ENCODE results near the gene EGFR.

EGFR gene

GRCh38 chr7:55055479-55055878 lies 36.7 kb downstream of the EGFR start:
- no peaks in the 10 kb centered on the region for H3K36me3 ChIP-seq (ENCODE audit: control insufficient read depth, insufficient read depth, low read length)
- no peak overlapping the region for H3K4me3 ChIP-seq (ENCODE audit: low read depth, low read length)
- H3K27ac ChIP-seq (ENCODE audit: low read depth, low read length) = no peak overlapping the region
- no peaks in the 10 kb centered on the region for H3K27me3 ChIP-seq (ENCODE audit: control insufficient read depth, insufficient read depth, low read length)
- H3K9me3 ChIP-seq (ENCODE audit: control insufficient read depth, insufficient read depth, low read length) = no peaks in the 10 kb centered on the region
- H3K4me1 ChIP-seq (ENCODE audit: control insufficient read depth, insufficient read depth, low read length) = no peaks in the 10 kb centered on the region
- H3K9ac ChIP-seq (ENCODE audit: low read depth, low read length) = no peak overlapping the region

- Histone ChIP-seq H3K9ac (ENCODE audit: low read depth, low read length) (no peak overlapping the region), H3K9me3 (ENCODE audit: control insufficient read depth, insufficient read depth, low read length) (no peaks in the 10 kb centered on the region), H3K4me1 (ENCODE audit: control insufficient read depth, insufficient read depth, low read length) (no peaks in the 10 kb centered on the region), H3K36me3 (ENCODE audit: control insufficient read depth, insufficient read depth, low read length) (no peaks in the 10 kb centered on the region), H3K4me3 (ENCODE audit: low read depth, low read length) (no peak overlapping the region), H3K27me3 (ENCODE audit: control insufficient read depth, insufficient read depth, low read length) (no peaks in the 10 kb centered on the region), H3K27ac (ENCODE audit: low read depth, low read length) (no peak overlapping the region)
Measured at GRCh38 chr7:55056068-55056467, 37.3 kb downstream of the EGFR start.

GRCh38 chr7:55056577-55057480 lies 38.0 kb downstream of the EGFR start:
- no peak overlapping the region for H3K9ac ChIP-seq (ENCODE audit: low read depth, low read length)
- no peak overlapping the region for H3K4me3 ChIP-seq (ENCODE audit: low read depth, low read length)
- no peaks in the 10 kb centered on the region for H3K27me3 ChIP-seq (ENCODE audit: control insufficient read depth, insufficient read depth, low read length)
- no peak overlapping the region for H3K27ac ChIP-seq (ENCODE audit: low read depth, low read length)
- no peaks in the 10 kb centered on the region for H3K9me3 ChIP-seq (ENCODE audit: control insufficient read depth, insufficient read depth, low read length)
- no peaks in the 10 kb centered on the region for H3K36me3 ChIP-seq (ENCODE audit: control insufficient read depth, insufficient read depth, low read length)
- H3K4me1 ChIP-seq (ENCODE audit: control insufficient read depth, insufficient read depth, low read length) = no peaks in the 10 kb centered on the region

GRCh38 chr7:55058314-55058713 lies 39.5 kb downstream of the EGFR start:
- Histone ChIP-seq H3K27ac (ENCODE audit: low read depth, low read length) (no peak overlapping the region), H3K9ac (ENCODE audit: low read depth, low read length) (no peak overlapping the region), H3K36me3 (ENCODE audit: control insufficient read depth, insufficient read depth, low read length) (no peaks in the 10 kb centered on the region), H3K4me1 (ENCODE audit: control insufficient read depth, insufficient read depth, low read length) (no peaks in the 10 kb centered on the region), H3K9me3 (ENCODE audit: control insufficient read depth, insufficient read depth, low read length) (no peaks in the 10 kb centered on the region), H3K27me3 (ENCODE audit: control insufficient read depth, insufficient read depth, low read length) (no peaks in the 10 kb centered on the region), H3K4me3 (ENCODE audit: low read depth, low read length) (no peak overlapping the region)

GRCh38 chr7:55059021-55059420 lies 40.2 kb downstream of the EGFR start:
- H3K9me3 ChIP-seq (ENCODE audit: control insufficient read depth, insufficient read depth, low read length) = no peaks in the 10 kb centered on the region
- H3K27me3 ChIP-seq (ENCODE audit: control insufficient read depth, insufficient read depth, low read length) = no peaks in the 10 kb centered on the region
- no peak overlapping the region for H3K9ac ChIP-seq (ENCODE audit: low read depth, low read length)
- peaks cover under 1% of the 10 kb centered on the region; the same call in 1 of the 2 replicates for H3K4me1 ChIP-seq (ENCODE audit: control insufficient read depth, insufficient read depth, low read length)
- H3K4me3 ChIP-seq (ENCODE audit: low read depth, low read length) = no peak overlapping the region
- H3K36me3 ChIP-seq (ENCODE audit: control insufficient read depth, insufficient read depth, low read length) = no peaks in the 10 kb centered on the region
- no peak overlapping the region for H3K27ac ChIP-seq (ENCODE audit: low read depth, low read length)

GRCh38 chr7:55060085-55060484 lies 41.3 kb downstream of the EGFR start:
- Histone ChIP-seq H3K9ac (ENCODE audit: low read depth, low read length) (no peak overlapping the region), H3K27ac (ENCODE audit: low read depth, low read length) (no peak overlapping the region), H3K27me3 (ENCODE audit: control insufficient read depth, insufficient read depth, low read length) (no peaks in the 10 kb centered on the region), H3K4me1 (ENCODE audit: control insufficient read depth, insufficient read depth, low read length) (peaks cover 6% of the 10 kb centered on the region; the same call in 1 of the 2 replicates), H3K4me3 (ENCODE audit: low read depth, low read length) (no peak overlapping the region), H3K9me3 (ENCODE audit: control insufficient read depth, insufficient read depth, low read length) (no peaks in the 10 kb centered on the region), H3K36me3 (ENCODE audit: control insufficient read depth, insufficient read depth, low read length) (no peaks in the 10 kb centered on the region)

GRCh38 chr7:55060636-55061022 lies 41.8 kb downstream of the EGFR start:
- Histone ChIP-seq H3K27ac (ENCODE audit: low read depth, low read length) (no peak overlapping the region), H3K36me3 (ENCODE audit: control insufficient read depth, insufficient read depth, low read length) (no peaks in the 10 kb centered on the region), H3K9me3 (ENCODE audit: control insufficient read depth, insufficient read depth, low read length) (no peaks in the 10 kb centered on the region), H3K4me1 (ENCODE audit: control insufficient read depth, insufficient read depth, low read length) (peaks cover 11% of the 10 kb centered on the region), H3K27me3 (ENCODE audit: control insufficient read depth, insufficient read depth, low read length) (no peaks in the 10 kb centered on the region), H3K9ac (ENCODE audit: low read depth, low read length) (no peak overlapping the region), H3K4me3 (ENCODE audit: low read depth, low read length) (no peak overlapping the region)

- H3K4me3 ChIP-seq (ENCODE audit: low read depth, low read length) = no peak overlapping the region
- no peak overlapping the region for H3K27ac ChIP-seq (ENCODE audit: low read depth, low read length)
- no peaks in the 10 kb centered on the region for H3K9me3 ChIP-seq (ENCODE audit: control insufficient read depth, insufficient read depth, low read length)
- H3K27me3 ChIP-seq (ENCODE audit: control insufficient read depth, insufficient read depth, low read length) = no peaks in the 10 kb centered on the region
- no peak overlapping the region for H3K9ac ChIP-seq (ENCODE audit: low read depth, low read length)
- H3K36me3 ChIP-seq (ENCODE audit: control insufficient read depth, insufficient read depth, low read length) = no peaks in the 10 kb centered on the region
- peaks cover 24% of the 10 kb centered on the region for H3K4me1 ChIP-seq (ENCODE audit: control insufficient read depth, insufficient read depth, low read length)
Measured at GRCh38 chr7:55061726-55062499, 43.1 kb downstream of the EGFR start.

- Histone ChIP-seq H3K4me1 (ENCODE audit: control insufficient read depth, insufficient read depth, low read length) (peaks cover 25% of the 10 kb centered on the region), H3K27me3 (ENCODE audit: control insufficient read depth, insufficient read depth, low read length) (no peaks in the 10 kb centered on the region), H3K9ac (ENCODE audit: low read depth, low read length) (no peak overlapping the region), H3K9me3 (ENCODE audit: control insufficient read depth, insufficient read depth, low read length) (no peaks in the 10 kb centered on the region), H3K4me3 (ENCODE audit: low read depth, low read length) (no peak overlapping the region), H3K27ac (ENCODE audit: low read depth, low read length) (no peak overlapping the region), H3K36me3 (ENCODE audit: control insufficient read depth, insufficient read depth, low read length) (no peaks in the 10 kb centered on the region)
Measured at GRCh38 chr7:55063061-55063460, 44.2 kb downstream of the EGFR start.

GRCh38 chr7:55063633-55064032 lies 44.8 kb downstream of the EGFR start:
- no peak overlapping the region for H3K9ac ChIP-seq (ENCODE audit: low read depth, low read length)
- no peak overlapping the region for H3K4me3 ChIP-seq (ENCODE audit: low read depth, low read length)
- H3K27ac ChIP-seq (ENCODE audit: low read depth, low read length) = no peak overlapping the region
- no peaks in the 10 kb centered on the region for H3K9me3 ChIP-seq (ENCODE audit: control insufficient read depth, insufficient read depth, low read length)
- no peaks in the 10 kb centered on the region for H3K27me3 ChIP-seq (ENCODE audit: control insufficient read depth, insufficient read depth, low read length)
- no peaks in the 10 kb centered on the region for H3K36me3 ChIP-seq (ENCODE audit: control insufficient read depth, insufficient read depth, low read length)
- peaks cover 25% of the 10 kb centered on the region for H3K4me1 ChIP-seq (ENCODE audit: control insufficient read depth, insufficient read depth, low read length)

- peaks cover 25% of the 10 kb centered on the region for H3K4me1 ChIP-seq (ENCODE audit: control insufficient read depth, insufficient read depth, low read length)
- H3K27me3 ChIP-seq (ENCODE audit: control insufficient read depth, insufficient read depth, low read length) = no peaks in the 10 kb centered on the region
- peak overlapping the region; percentile 93 for H3K27ac ChIP-seq (ENCODE audit: low read depth, low read length)
- H3K4me3 ChIP-seq (ENCODE audit: low read depth, low read length) = no peak overlapping the region
- no peak overlapping the region for H3K9ac ChIP-seq (ENCODE audit: low read depth, low read length)
- H3K9me3 ChIP-seq (ENCODE audit: control insufficient read depth, insufficient read depth, low read length) = no peaks in the 10 kb centered on the region
- H3K36me3 ChIP-seq (ENCODE audit: control insufficient read depth, insufficient read depth, low read length) = no peaks in the 10 kb centered on the region
Measured at GRCh38 chr7:55065079-55065478, 46.3 kb downstream of the EGFR start.
